HG02678 (cell line): ENCODE results near the gene UBAC2.
"Not testable (repeated sequence)": the region's sequence is repeated elsewhere in the genome, so short reads cannot be mapped to it uniquely, and the experiment has no call there.

ENCODE experiments used
- ATAC-seq: cut with Tn5 transposase; IDR thresholded peaks from one replicate; pipeline ENCODE4 v1.9.1; 2021; ENCODE audit warnings: mild to moderate bottlenecking, moderate library complexity; ENCODE audit not compliant: unreplicated experiment

Gene UBAC2

GRCh38 chr13:99405966-99406365, 205.3 kb downstream of the UBAC2 start:
- no peak for ATAC-seq

GRCh38 chr13:99406799-99407201, 206.1 kb downstream of the UBAC2 start:
- ATAC-seq: no peak

- no peak for ATAC-seq
These were observed 207.4 kb downstream of the UBAC2 start for GRCh38 chr13:99407906-99408702.

GRCh38 chr13:99408703-99409000, 208.0 kb downstream of the UBAC2 start:
- no peak for ATAC-seq

- ATAC-seq: not testable (repeated sequence)
These were observed 208.9 kb downstream of the UBAC2 start for GRCh38 chr13:99409461-99410083.

GRCh38 chr13:99410646-99411475, 210.2 kb downstream of the UBAC2 start:
- not testable (repeated sequence) for ATAC-seq

GRCh38 chr13:99412856-99413255, 212.2 kb downstream of the UBAC2 start:
- ATAC-seq: no peak

- ATAC-seq: no peak
These were observed 213.7 kb downstream of the UBAC2 start for GRCh38 chr13:99414048-99414995.

- ATAC-seq: no peak
These were observed 214.5 kb downstream of the UBAC2 start for GRCh38 chr13:99415014-99415650.

GRCh38 chr13:99415851-99416331, 215.2 kb downstream of the UBAC2 start:
- ATAC-seq: no peak

GRCh38 chr13:99416411-99417121, 215.9 kb downstream of the UBAC2 start:
- ATAC-seq: no peak

GRCh38 chr13:99417201-99418102, 216.8 kb downstream of the UBAC2 start:
- ATAC-seq: no peak

- ATAC-seq: no peak
These were observed 217.6 kb downstream of the UBAC2 start for GRCh38 chr13:99418103-99418842.

- ATAC-seq: no peak
These were observed 218.1 kb downstream of the UBAC2 start for GRCh38 chr13:99418843-99419140.

- no peak for ATAC-seq
These were observed 219.1 kb downstream of the UBAC2 start for GRCh38 chr13:99419591-99420243.

GRCh38 chr13:99421271-99421670, 220.6 kb downstream of the UBAC2 start:
- ATAC-seq: no peak
